Measurements from ENCODE around the gene FMO5.

Gene FMO5, protein sequence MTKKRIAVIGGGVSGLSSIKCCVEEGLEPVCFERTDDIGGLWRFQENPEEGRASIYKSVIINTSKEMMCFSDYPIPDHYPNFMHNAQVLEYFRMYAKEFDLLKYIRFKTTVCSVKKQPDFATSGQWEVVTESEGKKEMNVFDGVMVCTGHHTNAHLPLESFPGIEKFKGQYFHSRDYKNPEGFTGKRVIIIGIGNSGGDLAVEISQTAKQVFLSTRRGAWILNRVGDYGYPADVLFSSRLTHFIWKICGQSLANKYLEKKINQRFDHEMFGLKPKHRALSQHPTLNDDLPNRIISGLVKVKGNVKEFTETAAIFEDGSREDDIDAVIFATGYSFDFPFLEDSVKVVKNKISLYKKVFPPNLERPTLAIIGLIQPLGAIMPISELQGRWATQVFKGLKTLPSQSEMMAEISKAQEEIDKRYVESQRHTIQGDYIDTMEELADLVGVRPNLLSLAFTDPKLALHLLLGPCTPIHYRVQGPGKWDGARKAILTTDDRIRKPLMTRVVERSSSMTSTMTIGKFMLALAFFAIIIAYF

DNA sequence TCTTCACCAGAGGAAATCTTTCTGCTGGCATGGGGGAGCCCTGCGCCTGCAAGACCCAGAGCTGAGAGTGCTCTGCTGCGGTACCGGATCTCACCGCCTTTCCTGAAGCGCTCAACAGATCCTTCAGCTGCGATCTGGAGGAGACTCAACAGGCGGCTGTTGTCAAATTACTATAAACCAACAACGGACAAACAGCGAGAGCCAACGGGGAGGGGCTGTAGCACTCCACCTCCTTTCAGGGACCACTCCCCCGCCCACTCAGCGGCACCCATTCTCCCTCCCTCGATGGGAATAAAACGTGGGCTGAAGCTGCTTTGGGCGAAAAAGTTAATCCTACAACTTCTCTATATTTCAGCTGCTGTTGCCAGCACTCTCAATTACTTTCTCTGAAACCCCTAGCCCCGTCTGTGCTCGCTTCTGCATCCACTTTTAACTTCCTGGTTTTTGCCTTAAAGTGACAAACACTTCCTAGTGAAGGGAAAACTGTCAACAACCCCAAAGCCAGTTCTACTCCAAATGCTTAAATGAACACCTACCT is at the start of gene FMO5:
TSS of gene FMO5 (minus strand) at position 147 of the 538 bp plus-strand sequence. CDS start 310 bp downstream, outside the sequence.
- DNase-seq (ENCODE audit: insufficient read length, low spot score) (peak; percentile 31), FAIRE-seq (no peak)
- TF ChIP-seq POLR2A (IDR thresholded peaks at IDR 0.05; ENCODE audit: low read depth, low read length) = no peak

DNA sequence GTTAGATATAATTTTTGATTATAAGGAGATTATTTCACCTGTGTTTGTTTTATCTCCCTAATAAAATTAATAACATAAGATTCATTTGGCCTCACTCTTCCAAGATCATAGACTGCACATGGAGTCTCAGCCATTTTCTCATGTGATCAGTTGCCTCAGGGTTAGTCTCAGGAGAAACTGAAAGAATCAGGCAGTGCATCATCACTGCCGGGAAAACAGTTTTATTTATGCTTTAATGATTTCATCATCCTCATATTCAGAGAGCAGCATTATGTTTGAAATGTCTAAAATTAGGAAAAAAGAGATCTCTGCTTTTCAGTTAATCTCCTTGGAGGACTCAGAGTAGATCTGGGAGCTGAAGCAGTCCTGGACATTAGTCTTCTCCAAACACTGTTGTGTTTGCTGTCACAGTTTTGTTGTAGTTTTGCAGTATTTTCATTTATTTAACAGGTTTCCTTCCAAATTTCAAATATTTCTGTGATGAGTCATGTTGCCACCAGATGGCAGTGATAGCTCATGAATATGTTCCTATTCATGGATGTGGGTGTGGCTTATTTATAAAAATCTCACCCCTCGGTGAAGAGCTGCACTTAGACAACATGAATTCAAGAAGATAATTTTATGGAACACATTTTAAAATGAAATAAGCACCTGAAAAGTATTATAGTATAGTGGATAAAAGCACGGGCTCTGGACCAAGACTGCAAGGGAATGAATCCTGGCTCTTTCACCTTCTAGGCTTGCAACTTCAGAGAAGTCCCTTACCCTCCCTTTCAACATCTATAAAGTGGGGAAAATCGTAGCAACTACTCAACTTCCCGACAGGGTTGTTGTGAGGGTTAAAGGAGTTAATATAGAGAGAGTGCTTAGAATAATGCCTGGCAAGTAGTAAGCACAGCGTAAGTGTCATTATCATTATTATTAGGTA is 48.5 kb upstream of the FMO5 start:
- FAIRE-seq (peak; percentile 61), DNase-seq (ENCODE audit: insufficient read length, low spot score) (peak; percentile 30)
- no peak for TF ChIP-seq POLR2A (IDR thresholded peaks at IDR 0.05; ENCODE audit: low read depth, low read length)

- DNase-seq (ENCODE audit: insufficient read length, low spot score) (no peak), FAIRE-seq (no peak)
- TF ChIP-seq POLR2A (IDR thresholded peaks at IDR 0.05; ENCODE audit: low read depth, low read length) = no peak
Measured at GRCh38 chr1:147272042-147272441, 46.9 kb upstream of the FMO5 start.

- DNase-seq (ENCODE audit: insufficient read length, low spot score) = no peak
- no peak for TF ChIP-seq POLR2A (IDR thresholded peaks at IDR 0.05; ENCODE audit: low read depth, low read length)
- FAIRE-seq = no peak
Measured at GRCh38 chr1:147270721-147271120, 45.6 kb upstream of the FMO5 start.

DNA sequence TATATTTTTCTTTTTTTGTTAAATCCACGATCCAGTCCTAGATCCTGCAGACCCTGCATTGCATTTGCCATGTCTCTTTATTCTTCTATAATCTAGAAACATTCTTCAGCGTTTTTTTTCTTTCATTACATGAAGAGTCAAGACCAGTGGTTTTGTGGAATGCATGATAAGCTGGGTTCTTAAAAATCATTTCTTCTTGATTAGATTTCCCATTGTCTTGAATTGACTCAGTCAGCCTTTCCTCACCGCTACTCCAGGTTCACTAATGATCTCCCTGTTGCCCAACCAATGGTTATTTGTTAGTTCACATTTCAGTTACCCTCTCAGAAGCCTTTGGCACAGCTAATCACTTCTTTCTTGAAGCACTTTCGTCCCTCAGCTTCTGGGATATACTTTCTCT is 42.6 kb upstream of the FMO5 start:
- DNase-seq (ENCODE audit: insufficient read length, low spot score) (no peak), FAIRE-seq (no peak)
- no peak for TF ChIP-seq POLR2A (IDR thresholded peaks at IDR 0.05; ENCODE audit: low read depth, low read length)

DNA sequence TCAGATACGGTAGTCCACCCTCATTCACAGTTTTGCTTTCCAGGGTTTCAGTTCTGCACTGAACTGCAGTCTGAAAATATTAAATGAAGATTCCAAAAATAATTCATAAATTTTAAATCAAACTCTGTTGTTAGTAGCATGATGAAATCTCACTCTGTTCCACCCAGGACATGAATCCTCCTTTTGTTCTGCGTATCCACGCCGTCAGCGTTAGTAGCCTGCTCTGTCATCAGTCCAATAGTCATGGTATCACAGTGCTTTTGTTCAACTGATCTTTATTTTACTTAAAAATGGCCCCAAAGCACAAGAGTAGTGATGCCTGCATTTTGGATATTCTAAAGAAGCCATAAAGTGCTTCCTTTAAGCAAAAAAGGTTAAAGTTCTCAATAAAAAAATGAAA is 41.2 kb upstream of the FMO5 start:
- TF ChIP-seq POLR2A (IDR thresholded peaks at IDR 0.05; ENCODE audit: low read depth, low read length) = no peak
- DNase-seq (ENCODE audit: insufficient read length, low spot score) (no peak), FAIRE-seq (no peak)

GRCh38 chr1:147264158-147264768 is 39.1 kb upstream of the FMO5 start:
- FAIRE-seq (no peak), DNase-seq (ENCODE audit: insufficient read length, low spot score) (peak; percentile 14)

GRCh38 chr1:147260956-147261355 is 35.8 kb upstream of the FMO5 start:
- DNase-seq (ENCODE audit: insufficient read length, low spot score) = no peak
- TF ChIP-seq POLR2A (IDR thresholded peaks at IDR 0.05; ENCODE audit: low read depth, low read length) = no peak
- no peak for FAIRE-seq

More at GRCh38 chr1:147264158-147264768, 39.1 kb upstream of the FMO5 start:
- TF ChIP-seq POLR2A (IDR thresholded peaks at IDR 0.05; ENCODE audit: low read depth, low read length) = no peak

GRCh38 chr1:147252540-147252939 is 27.4 kb upstream of the FMO5 start:
- TF ChIP-seq POLR2A (IDR thresholded peaks at IDR 0.05; ENCODE audit: low read depth, low read length) = no peak
- FAIRE-seq (no peak), DNase-seq (ENCODE audit: insufficient read length, low spot score) (no peak)

DNA sequence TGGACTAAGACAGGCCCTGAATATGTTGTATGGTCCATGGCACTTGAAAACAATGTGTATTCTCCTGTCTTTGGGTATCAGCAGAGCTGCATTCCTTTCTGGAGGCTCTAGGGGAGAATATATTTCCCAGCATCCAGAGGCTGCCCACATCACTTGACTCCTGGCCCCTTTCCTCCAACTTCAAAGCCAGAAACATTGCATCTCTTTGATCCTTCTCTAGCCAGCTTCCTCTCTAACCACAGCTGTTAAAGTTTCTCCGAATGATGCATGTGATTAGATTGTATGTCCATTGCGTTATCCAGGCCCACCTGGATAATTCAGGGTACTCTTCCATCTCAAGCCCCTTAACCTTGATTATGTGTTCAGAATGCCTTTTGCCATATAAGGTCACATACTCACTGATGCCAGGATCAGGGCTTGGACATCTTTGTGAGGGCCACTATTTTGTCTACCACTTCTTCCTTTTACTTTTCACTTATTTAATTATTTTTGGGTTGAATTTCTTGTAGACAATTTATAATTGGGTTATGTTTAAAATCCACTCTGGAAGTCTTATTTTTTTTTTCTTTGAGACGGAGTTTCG is 22.6 kb upstream of the FMO5 start:
- no peak for DNase-seq (ENCODE audit: insufficient read length, low spot score)
- no peak for TF ChIP-seq POLR2A (IDR thresholded peaks at IDR 0.05; ENCODE audit: low read depth, low read length)
- no peak for FAIRE-seq

GRCh38 chr1:147246910-147247655 is 21.9 kb upstream of the FMO5 start:
- no peak for DNase-seq (ENCODE audit: insufficient read length, low spot score)
- FAIRE-seq = no peak
- no peak for TF ChIP-seq POLR2A (IDR thresholded peaks at IDR 0.05; ENCODE audit: low read depth, low read length)

DNA sequence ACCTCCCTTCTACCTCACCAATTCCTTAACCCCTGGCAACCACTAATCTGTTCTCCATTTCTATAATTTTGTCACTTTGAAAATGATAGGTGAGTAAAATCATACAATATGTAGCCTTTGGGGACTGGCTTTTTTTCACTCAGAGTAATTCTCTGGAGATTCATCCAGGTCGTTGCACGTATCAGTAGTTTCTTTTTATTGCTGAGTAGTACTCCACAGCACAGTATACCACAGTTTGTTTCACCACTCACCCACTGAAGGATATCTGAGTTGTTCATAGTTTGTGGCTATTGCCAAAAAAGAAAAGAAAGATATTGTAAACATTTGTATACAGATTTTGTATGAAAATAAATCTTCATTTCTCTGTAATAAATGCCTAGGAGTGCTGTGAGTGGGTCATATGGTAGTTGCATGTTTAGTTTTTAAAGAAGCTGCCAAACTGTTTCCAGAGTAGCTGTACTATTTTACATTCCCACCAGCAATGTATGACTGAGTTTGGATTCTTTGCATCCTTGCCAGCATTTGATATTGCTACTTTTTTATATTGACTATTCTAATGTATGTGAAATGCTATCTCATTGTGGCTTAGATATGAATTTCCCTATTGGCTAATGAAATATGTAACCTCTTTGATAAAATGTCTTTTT is 21.0 kb upstream of the FMO5 start:
- no peak for TF ChIP-seq POLR2A (IDR thresholded peaks at IDR 0.05; ENCODE audit: low read depth, low read length)
- FAIRE-seq (no peak), DNase-seq (ENCODE audit: insufficient read length, low spot score) (no peak)

Data from H54 (cell line).